Mucosa of descending colon (tissue), 3 donors: ENCODE data around the gene NCKIPSD. TPM values are rescaled to one million over a fixed set of nuclear protein-coding genes. Genes with fewer than 3 reads are reported as not detected.
A peak's percentile ranks its signal among the peaks of the same experiment; 100 is the strongest.

Experiments
- ATAC-seq: fragments of 200-7000 bp; cut with Tn5 transposase; one replicate; pipeline ENCODE4 v1.9.1; 2020; ENCODE audit warnings: mild to moderate bottlenecking, moderate library complexity
- DNase-seq, 3 donors: peaks; one replicate each; pipeline ENCODE4 v3.0.0-alpha.2; 2020
- H3K36me3 ChIP-seq: fragments of 200-600 bp; one replicate; pipeline ENCODE4 v1.8.0; 2021; ENCODE audit warnings: low read depth, mild to moderate bottlenecking
- H3K4me1 ChIP-seq: fragments of 200-600 bp; one replicate; pipeline ENCODE4 v1.8.0; 2021; ENCODE audit warnings: low read depth, mild to moderate bottlenecking
- H3K4me3 ChIP-seq: fragments of 200-600 bp; one replicate; pipeline ENCODE4 v1.8.0; 2021; ENCODE audit warnings: mild to moderate bottlenecking
- H3K9me3 ChIP-seq: fragments of 200-600 bp; one replicate; pipeline ENCODE4 v1.8.0; 2021; ENCODE audit warnings: mild to moderate bottlenecking
- intact Hi-C, 2 donors: fragments of 100-400 bp; cut with DNase I in 1 of 2; cut with micrococcal nuclease in 1 of 2; formaldehyde crosslinking; loops; one replicate each; pipeline versions ENCODE4 v1.11.0 to v1.11.1; 2022; cut with DNase I, micrococcal nuclease
- microRNA-seq: library from miRNA; unstranded; fragments of <30 nt; microRNA quantifications from one replicate; pipeline ENCODE4, GENCODE V29; 2019
- total RNA-seq, 3 donors: library from RNA; stranded (reverse); fragmentation: NEBNext Ultra II Directional in 2 of 3; extraction: Animal tissue kit (Norgen Biotek cat#: 25700) in 2 of 3; gene quantifications; one replicate each; pipeline versions ENCODE4 v1.2.1 to v1.2.4, GENCODE V29; 2021 to 2023
- TF ChIP-seq, protein P1 (sequence below): fragments of 200-600 bp; IDR thresholded peaks from one replicate; pipeline ENCODE4 v1.8.0; 2022; ENCODE audit warnings: antibody characterized with exemption, mild to moderate bottlenecking
- donor health status: DM: no; HTN: no; CAD: no; lungs with moderate emphysema.
- donor health status: DM: no; HTN: no; CAD: no.
- donor health status: DM: no; HTN: yes; CAD: no.

Gene NCKIPSD
- total RNA-seq, 3 donors from 2014 or later = 21.7 to 27.3 (median 23.7) TPM

- intact Hi-C loops = no loop called here
- ATAC-seq (no peak), DNase-seq (no peak)
- no peaks in the 10 kb centered on the region for H3K4me1 ChIP-seq
- TF ChIP-seq, protein P1, sequence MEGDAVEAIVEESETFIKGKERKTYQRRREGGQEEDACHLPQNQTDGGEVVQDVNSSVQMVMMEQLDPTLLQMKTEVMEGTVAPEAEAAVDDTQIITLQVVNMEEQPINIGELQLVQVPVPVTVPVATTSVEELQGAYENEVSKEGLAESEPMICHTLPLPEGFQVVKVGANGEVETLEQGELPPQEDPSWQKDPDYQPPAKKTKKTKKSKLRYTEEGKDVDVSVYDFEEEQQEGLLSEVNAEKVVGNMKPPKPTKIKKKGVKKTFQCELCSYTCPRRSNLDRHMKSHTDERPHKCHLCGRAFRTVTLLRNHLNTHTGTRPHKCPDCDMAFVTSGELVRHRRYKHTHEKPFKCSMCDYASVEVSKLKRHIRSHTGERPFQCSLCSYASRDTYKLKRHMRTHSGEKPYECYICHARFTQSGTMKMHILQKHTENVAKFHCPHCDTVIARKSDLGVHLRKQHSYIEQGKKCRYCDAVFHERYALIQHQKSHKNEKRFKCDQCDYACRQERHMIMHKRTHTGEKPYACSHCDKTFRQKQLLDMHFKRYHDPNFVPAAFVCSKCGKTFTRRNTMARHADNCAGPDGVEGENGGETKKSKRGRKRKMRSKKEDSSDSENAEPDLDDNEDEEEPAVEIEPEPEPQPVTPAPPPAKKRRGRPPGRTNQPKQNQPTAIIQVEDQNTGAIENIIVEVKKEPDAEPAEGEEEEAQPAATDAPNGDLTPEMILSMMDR = no peak
- no peak overlapping the region for H3K4me3 ChIP-seq
- no peaks in the 10 kb centered on the region for H3K36me3 ChIP-seq
- H3K9me3 ChIP-seq = no peaks in the 10 kb centered on the region
These were observed 57.3 kb downstream of the NCKIPSD start for GRCh38 chr3:48628277-48629017.

DNA sequence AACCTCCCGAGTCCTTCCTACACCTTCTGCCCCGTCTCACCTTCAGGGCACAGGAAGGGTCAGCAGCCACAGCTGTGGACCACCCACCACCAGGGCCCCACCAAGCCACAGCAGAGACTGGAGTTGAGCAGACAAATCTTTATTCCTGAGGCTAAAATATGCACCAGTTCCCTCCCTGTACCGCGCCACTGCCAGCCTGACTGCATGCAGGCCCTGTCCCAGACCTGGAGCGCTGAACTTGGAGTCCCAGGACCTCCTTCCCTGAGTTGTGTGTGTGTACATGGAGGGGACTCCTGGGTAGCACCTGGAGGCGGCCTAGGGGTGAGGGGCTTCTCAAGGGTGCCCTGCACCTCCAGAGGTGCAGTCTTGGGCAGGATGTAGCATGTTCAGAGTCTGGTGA, 60.1 kb downstream of the NCKIPSD start:
- TF ChIP-seq, protein P1 = no peak
- ATAC-seq (no peak), DNase-seq (no peak)
- intact Hi-C loops = no loop called here
- Histone ChIP-seq H3K9me3 (no peaks in the 10 kb centered on the region), H3K4me3 (no peak overlapping the region), H3K4me1 (no peaks in the 10 kb centered on the region), H3K36me3 (no peaks in the 10 kb centered on the region)

- no peak for DNase-seq
- intact Hi-C loops = no loop called here
- Histone ChIP-seq H3K4me3 (no peak overlapping the region), H3K4me1 (peaks cover 6% of the 10 kb centered on the region), H3K36me3 (no peaks in the 10 kb centered on the region), H3K9me3 (no peaks in the 10 kb centered on the region)
- no peak for ATAC-seq
- TF ChIP-seq, protein P1 = no peak
These were observed 60.9 kb downstream of the NCKIPSD start for GRCh38 chr3:48624767-48625166.

DNA sequence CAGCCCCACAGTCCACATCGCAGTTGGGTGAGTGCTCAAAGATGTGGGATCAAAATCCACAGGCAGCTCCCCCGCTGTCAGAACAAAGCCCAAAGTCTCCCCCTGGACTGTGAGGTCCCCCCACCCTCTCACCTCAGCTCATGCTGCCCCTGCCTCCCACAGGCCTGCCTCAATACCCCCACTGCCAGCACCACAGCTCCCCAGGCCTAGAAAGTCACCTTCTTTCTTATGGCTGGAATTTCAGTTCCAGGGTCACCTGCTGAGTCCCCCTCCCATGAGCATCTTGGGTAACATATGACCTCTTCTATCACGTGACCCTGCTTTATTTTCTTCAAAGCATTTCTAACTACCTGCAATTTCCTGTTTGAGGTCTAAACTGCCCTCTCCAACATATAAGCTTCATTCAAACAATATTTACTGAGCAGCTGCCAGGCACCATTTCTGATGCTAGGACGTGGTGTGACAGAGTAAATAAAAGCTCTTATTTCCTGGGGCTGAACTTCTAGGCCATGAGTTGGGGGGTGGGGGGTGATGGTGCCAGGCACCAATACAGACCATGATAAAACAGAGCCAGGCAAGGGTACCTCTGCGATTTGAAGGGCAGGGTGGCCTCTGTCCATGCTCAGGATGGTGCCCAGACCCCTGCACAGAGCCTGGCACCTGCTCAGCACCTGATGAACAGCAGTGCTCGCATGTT, 61.7 kb downstream of the NCKIPSD start:
- intact Hi-C loops = no loop called here
- H3K4me3 ChIP-seq = no peak overlapping the region
- peaks cover 13% of the 10 kb centered on the region for H3K4me1 ChIP-seq
- peak in 1 of 3 donors; percentile 65 for DNase-seq
- TF ChIP-seq, protein P1 = no peak
- H3K36me3 ChIP-seq = no peaks in the 10 kb centered on the region
- peak; percentile 79 for ATAC-seq
- H3K9me3 ChIP-seq = no peaks in the 10 kb centered on the region

Small RNA genes lying within 50 kb of the gene (microRNA-seq; reads per million reads assigned to microRNA genes)
- gene MIR4793 = not detected

Other genes with a start within 250 kb of the NCKIPSD start
- gene CCDC51, start 245.8 kb downstream of the NCKIPSD start, total RNA-seq = 10 to 100 TPM; 13.0 to 15.3 (median 14.8) TPM
- gene TMA7, start 245.7 kb downstream of the NCKIPSD start, total RNA-seq = 100 to 1,000 TPM; 130 to 193 (median 153) TPM
- 1 to 10 TPM; 4.5 to 7.2 (median 6.2) TPM for gene ATRIP, start 239.2 kb downstream of the NCKIPSD start, total RNA-seq
- 100 to 1,000 TPM; 106 to 120 (median 115) TPM for gene SHISA5, start 181.7 kb downstream of the NCKIPSD start, total RNA-seq
- gene PFKFB4, start 129.1 kb downstream of the NCKIPSD start, total RNA-seq = 10 to 100 TPM in 2 of 3 donors, 1 to 10 TPM in 1; 4.4 to 14.2 (median 10.8) TPM
- under 1 TPM in 1 of 3 donors, not detected in 2; 0.19 TPM for gene UCN2, start 122.1 kb downstream of the NCKIPSD start, total RNA-seq
- gene COL7A1, start 90.6 kb downstream of the NCKIPSD start, total RNA-seq = 1 to 10 TPM; 2.8 to 6.8 (median 3.9) TPM
- 100 to 1,000 TPM; 384 to 562 (median 554) TPM for gene UQCRC1, start 76.3 kb downstream of the NCKIPSD start, total RNA-seq
- 1 to 10 TPM in 1 of 3 donors, under 1 TPM in 1, not detected in 1; 0.65 to 1.1 TPM for gene TMEM89, start 64.1 kb downstream of the NCKIPSD start, total RNA-seq
- 100 to 1,000 TPM in 2 of 3 donors, 10 to 100 TPM in 1; 78.6 to 161 (median 104) TPM for gene SLC26A6, start 50.5 kb downstream of the NCKIPSD start, total RNA-seq
- 1 to 10 TPM; 1.1 to 2.7 (median 2.3) TPM for gene CELSR3, start 23.0 kb downstream of the NCKIPSD start, total RNA-seq
- gene IP6K2, start 31.3 kb upstream of the NCKIPSD start, total RNA-seq = 100 to 1,000 TPM in 2 of 3 donors, 10 to 100 TPM in 1; 99.3 to 199 (median 137) TPM
- 10 to 100 TPM; 53.3 to 76.3 (median 55.6) TPM for gene PRKAR2A, start 162.0 kb upstream of the NCKIPSD start, total RNA-seq
- gene SLC25A20, start 213.0 kb upstream of the NCKIPSD start, total RNA-seq = 10 to 100 TPM; 32.7 to 39.0 (median 36.9) TPM
- gene ARIH2, start 232.9 kb upstream of the NCKIPSD start, total RNA-seq = 100 to 1,000 TPM in 1 of 3 donors, 10 to 100 TPM in 2; 73.3 to 109 (median 82.1) TPM